HEK293 (cell line): ENCODE data around the gene KRTAP10-1.

Source experiments
- CTCF ChIA-PET: fragments of 350-600 bp; formaldehyde crosslinking; extraction: SDS; loops from one replicate; lab custom pipeline; 2021; ENCODE audit warnings: antibody characterized with exemption; lab: Yijun Ruan, JAX
- POLR2A ChIA-PET: fragments of 300-600 bp; formaldehyde crosslinking; extraction: SDS; loops from one replicate; lab custom pipeline; 2020; ENCODE audit warnings: antibody characterized with exemption, inconsistent platforms; lab: Yijun Ruan, JAX
- H3K27ac ChIP-seq: fragments of 200-500 bp; sonication (Bioruptor generic); 2 replicates; pipeline ENCODE4 v1.5.1; 2014; ENCODE audit warnings: low read depth, low read length, control low read depth, inconsistent platforms; ENCODE audit errors: extremely low read depth
- H3K36me3 ChIP-seq, 2 experiments: fragments of 200-500 bp in 1 of 2; sonication (Bioruptor generic) in 1 of 2; 1 replicate in 1 of 2; 2 replicates in 1 of 2; pipeline ENCODE4 v1.5.1; 2014 to 2017; ENCODE audit warnings: inconsistent platforms in 2 of 2, low read length in 2 of 2; ENCODE audit not compliant: control insufficient read depth in 2 of 2, insufficient read depth in 1 of 2
- H3K4me1 ChIP-seq: fragments of 200-500 bp; sonication (Bioruptor generic); 2 replicates; pipeline ENCODE4 v1.5.1; 2014; ENCODE audit warnings: mild to moderate bottlenecking, low read length, inconsistent platforms; ENCODE audit not compliant: control insufficient read depth, insufficient read depth
- H3K4me3 ChIP-seq: 2 replicates; pipeline ENCODE4 v1.5.1; 2011; ENCODE audit warnings: low read depth, mild to moderate bottlenecking, control low read depth, low read length, moderate library complexity
- H3K9me3 ChIP-seq: fragments of 200-500 bp; sonication (Bioruptor generic); 2 replicates; pipeline ENCODE4 v1.5.1; 2014; ENCODE audit warnings: low read depth, low read length, inconsistent platforms; ENCODE audit not compliant: control insufficient read depth, insufficient read depth
- FEZF1 ChIP-seq: fragments of 450-650 bp; formaldehyde crosslinking; IDR thresholded peaks from 2 replicates; pipeline ENCODE4 v1.5.1; 2016; ENCODE audit warnings: missing biosample characterization, missing genetic modification characterization
- KLF1 ChIP-seq: fragments of 450-650 bp; formaldehyde crosslinking; IDR thresholded peaks from 2 replicates; pipeline ENCODE4 v1.5.1; 2016; ENCODE audit warnings: missing biosample characterization, missing genetic modification characterization
- KLF10 ChIP-seq: fragments of 450-650 bp; IDR thresholded peaks from 2 replicates; pipeline ENCODE4 v1.5.1; 2018; ENCODE audit warnings: missing biosample characterization, mild to moderate bottlenecking, missing genetic modification characterization
- KLF17 ChIP-seq: fragments of 450-650 bp; formaldehyde crosslinking; IDR thresholded peaks from 2 replicates; pipeline ENCODE4 v1.5.1; 2016; ENCODE audit warnings: missing biosample characterization, missing genetic modification characterization
- ZBTB17 ChIP-seq: fragments of 450-650 bp; formaldehyde crosslinking; IDR thresholded peaks from 2 replicates; pipeline ENCODE4 v1.5.1; 2016; ENCODE audit warnings: missing biosample characterization, missing genetic modification characterization
- ZBTB21 ChIP-seq: fragments of 450-650 bp; formaldehyde crosslinking; IDR thresholded peaks from 2 replicates; pipeline ENCODE4 v1.5.1; 2017; ENCODE audit warnings: missing biosample characterization, missing genetic modification characterization
- ZFP69B ChIP-seq: fragments of 450-650 bp; formaldehyde crosslinking; IDR thresholded peaks from 2 replicates; pipeline ENCODE4 v1.5.1; 2016; ENCODE audit warnings: missing biosample characterization, missing genetic modification characterization
- ZNF114 ChIP-seq: fragments of 450-650 bp; formaldehyde crosslinking; IDR thresholded peaks from 2 replicates; pipeline ENCODE4 v1.5.0; 2017; ENCODE audit warnings: missing biosample characterization, missing genetic modification characterization
- ZNF223 ChIP-seq: fragments of 450-650 bp; formaldehyde crosslinking; IDR thresholded peaks from 2 replicates; pipeline ENCODE4 v1.5.1; 2016; ENCODE audit warnings: missing biosample characterization, missing genetic modification characterization
- ZNF248 ChIP-seq: fragments of 450-650 bp; formaldehyde crosslinking; IDR thresholded peaks from 2 replicates; pipeline ENCODE4 v1.5.1; 2017; ENCODE audit warnings: missing biosample characterization, missing genetic modification characterization
- ZNF292 ChIP-seq: fragments of 450-650 bp; formaldehyde crosslinking; IDR thresholded peaks from 2 replicates; pipeline ENCODE4 v1.5.1; 2016; ENCODE audit warnings: low read depth, missing biosample characterization, missing genetic modification characterization, borderline replicate concordance
- ZNF518A ChIP-seq: fragments of 450-650 bp; formaldehyde crosslinking; conservative IDR thresholded peaks from 2 replicates; pipeline ENCODE4 v1.5.1; 2016; ENCODE audit warnings: low read depth, missing biosample characterization, missing genetic modification characterization
- ZNF548 ChIP-seq: fragments of 450-650 bp; formaldehyde crosslinking; IDR thresholded peaks from 2 replicates; pipeline ENCODE4 v1.5.1; 2016; ENCODE audit warnings: missing biosample characterization, missing genetic modification characterization
- ZNF549 ChIP-seq: fragments of 450-650 bp; IDR thresholded peaks from 2 replicates; pipeline ENCODE4 v1.5.1; 2018; ENCODE audit warnings: missing biosample characterization, missing genetic modification characterization, mild to moderate bottlenecking, inconsistent platforms, moderate library complexity
- ZNF571 ChIP-seq: fragments of 450-650 bp; formaldehyde crosslinking; IDR thresholded peaks from 2 replicates; pipeline ENCODE4 v1.5.0; 2017; ENCODE audit warnings: missing biosample characterization, missing genetic modification characterization
- ZNF624 ChIP-seq: fragments of 450-650 bp; formaldehyde crosslinking; IDR thresholded peaks from 2 replicates; pipeline ENCODE4 v1.5.1; 2017; ENCODE audit warnings: missing biosample characterization, missing genetic modification characterization
- ZNF677 ChIP-seq: fragments of 450-650 bp; IDR thresholded peaks from 2 replicates; pipeline ENCODE4 v1.5.0; 2018; ENCODE audit warnings: missing biosample characterization, mild to moderate bottlenecking, missing genetic modification characterization, moderate library complexity
- ZNF704 ChIP-seq: fragments of 450-650 bp; formaldehyde crosslinking; IDR thresholded peaks from 2 replicates; pipeline ENCODE4 v1.5.1; 2016; ENCODE audit warnings: missing biosample characterization, missing genetic modification characterization
- ZNF707 ChIP-seq: fragments of 450-650 bp; formaldehyde crosslinking; IDR thresholded peaks from 2 replicates; pipeline ENCODE4 v1.5.1; 2016; ENCODE audit warnings: missing biosample characterization, missing genetic modification characterization
- ZNF843 ChIP-seq: fragments of 450-650 bp; formaldehyde crosslinking; IDR thresholded peaks from 2 replicates; pipeline ENCODE4 v1.5.1; 2016; ENCODE audit warnings: missing biosample characterization, missing genetic modification characterization
- ZXDB ChIP-seq: fragments of 450-650 bp; formaldehyde crosslinking; IDR thresholded peaks from 2 replicates; pipeline ENCODE4 v1.5.1; 2016; ENCODE audit warnings: missing biosample characterization, missing genetic modification characterization
- TF ChIP-seq, protein P1 (sequence below): fragments of 450-650 bp; formaldehyde crosslinking; IDR thresholded peaks from 2 replicates; pipeline ENCODE4 v1.5.0; 2017; ENCODE audit warnings: missing biosample characterization, missing genetic modification characterization, borderline replicate concordance
- TF ChIP-seq, protein P2 (sequence below): fragments of 450-650 bp; formaldehyde crosslinking; IDR thresholded peaks from 2 replicates; pipeline ENCODE4 v1.5.1; 2016; ENCODE audit warnings: missing biosample characterization, missing genetic modification characterization

KRTAP10-1 gene

DNA sequence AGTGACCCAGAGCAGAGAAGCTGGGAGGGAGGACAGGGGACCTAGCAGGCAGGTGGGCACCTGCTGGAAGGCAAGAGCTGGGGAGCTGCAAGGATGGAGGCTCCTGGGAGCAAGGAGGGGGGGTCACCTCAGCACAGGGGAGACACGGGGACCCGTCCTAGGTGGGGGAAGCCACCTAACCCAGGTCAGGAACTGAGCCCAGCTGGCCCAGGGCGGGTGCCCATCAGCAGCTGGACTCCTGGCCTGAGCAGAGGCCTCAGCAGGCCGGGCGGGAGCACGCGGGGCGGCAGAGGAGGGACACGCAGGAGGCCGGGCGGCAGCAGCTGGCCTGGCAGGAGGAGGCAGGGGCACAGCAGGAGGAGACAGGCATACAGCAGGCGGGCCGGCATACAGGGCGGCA is 949 bp downstream of the KRTAP10-1 start (continued):
- no peak for TF ChIP-seq ZNF518A (tag by site-specific recombination)
- TF ChIP-seq, protein P1, sequence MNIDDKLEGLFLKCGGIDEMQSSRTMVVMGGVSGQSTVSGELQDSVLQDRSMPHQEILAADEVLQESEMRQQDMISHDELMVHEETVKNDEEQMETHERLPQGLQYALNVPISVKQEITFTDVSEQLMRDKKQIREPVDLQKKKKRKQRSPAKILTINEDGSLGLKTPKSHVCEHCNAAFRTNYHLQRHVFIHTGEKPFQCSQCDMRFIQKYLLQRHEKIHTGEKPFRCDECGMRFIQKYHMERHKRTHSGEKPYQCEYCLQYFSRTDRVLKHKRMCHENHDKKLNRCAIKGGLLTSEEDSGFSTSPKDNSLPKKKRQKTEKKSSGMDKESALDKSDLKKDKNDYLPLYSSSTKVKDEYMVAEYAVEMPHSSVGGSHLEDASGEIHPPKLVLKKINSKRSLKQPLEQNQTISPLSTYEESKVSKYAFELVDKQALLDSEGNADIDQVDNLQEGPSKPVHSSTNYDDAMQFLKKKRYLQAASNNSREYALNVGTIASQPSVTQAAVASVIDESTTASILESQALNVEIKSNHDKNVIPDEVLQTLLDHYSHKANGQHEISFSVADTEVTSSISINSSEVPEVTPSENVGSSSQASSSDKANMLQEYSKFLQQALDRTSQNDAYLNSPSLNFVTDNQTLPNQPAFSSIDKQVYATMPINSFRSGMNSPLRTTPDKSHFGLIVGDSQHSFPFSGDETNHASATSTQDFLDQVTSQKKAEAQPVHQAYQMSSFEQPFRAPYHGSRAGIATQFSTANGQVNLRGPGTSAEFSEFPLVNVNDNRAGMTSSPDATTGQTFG (tag by site-specific recombination) = no peak
- no peak for TF ChIP-seq FEZF1 (tag by site-specific recombination)
- TF ChIP-seq ZNF624 (tag by site-specific recombination) = no peak
- no peak for TF ChIP-seq ZNF843
- TF ChIP-seq KLF10 (tag by site-specific recombination) = no peak
- TF ChIP-seq ZNF549 (tag by site-specific recombination) = no peak
- TF ChIP-seq KLF1 (tag by site-specific recombination) = no peak
- no peak for TF ChIP-seq KLF17 (tag by site-specific recombination)
- TF ChIP-seq, protein P2, sequence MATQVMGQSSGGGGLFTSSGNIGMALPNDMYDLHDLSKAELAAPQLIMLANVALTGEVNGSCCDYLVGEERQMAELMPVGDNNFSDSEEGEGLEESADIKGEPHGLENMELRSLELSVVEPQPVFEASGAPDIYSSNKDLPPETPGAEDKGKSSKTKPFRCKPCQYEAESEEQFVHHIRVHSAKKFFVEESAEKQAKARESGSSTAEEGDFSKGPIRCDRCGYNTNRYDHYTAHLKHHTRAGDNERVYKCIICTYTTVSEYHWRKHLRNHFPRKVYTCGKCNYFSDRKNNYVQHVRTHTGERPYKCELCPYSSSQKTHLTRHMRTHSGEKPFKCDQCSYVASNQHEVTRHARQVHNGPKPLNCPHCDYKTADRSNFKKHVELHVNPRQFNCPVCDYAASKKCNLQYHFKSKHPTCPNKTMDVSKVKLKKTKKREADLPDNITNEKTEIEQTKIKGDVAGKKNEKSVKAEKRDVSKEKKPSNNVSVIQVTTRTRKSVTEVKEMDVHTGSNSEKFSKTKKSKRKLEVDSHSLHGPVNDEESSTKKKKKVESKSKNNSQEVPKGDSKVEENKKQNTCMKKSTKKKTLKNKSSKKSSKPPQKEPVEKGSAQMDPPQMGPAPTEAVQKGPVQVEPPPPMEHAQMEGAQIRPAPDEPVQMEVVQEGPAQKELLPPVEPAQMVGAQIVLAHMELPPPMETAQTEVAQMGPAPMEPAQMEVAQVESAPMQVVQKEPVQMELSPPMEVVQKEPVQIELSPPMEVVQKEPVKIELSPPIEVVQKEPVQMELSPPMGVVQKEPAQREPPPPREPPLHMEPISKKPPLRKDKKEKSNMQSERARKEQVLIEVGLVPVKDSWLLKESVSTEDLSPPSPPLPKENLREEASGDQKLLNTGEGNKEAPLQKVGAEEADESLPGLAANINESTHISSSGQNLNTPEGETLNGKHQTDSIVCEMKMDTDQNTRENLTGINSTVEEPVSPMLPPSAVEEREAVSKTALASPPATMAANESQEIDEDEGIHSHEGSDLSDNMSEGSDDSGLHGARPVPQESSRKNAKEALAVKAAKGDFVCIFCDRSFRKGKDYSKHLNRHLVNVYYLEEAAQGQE (tag by site-specific recombination) = no peak
- TF ChIP-seq, all 188 proteins: peak for 0

GRCh38 chr21:44537930-44538911 is 1.8 kb downstream of the KRTAP10-1 start:
- Histone ChIP-seq H3K36me3 (no peaks in the 10 kb centered on the region), H3K4me3 (no peak overlapping the region), H3K9me3 (no peaks in the 10 kb centered on the region)
- TF ChIP-seq ZNF248 (no peak), ZNF114 (no peak), ZNF707 (tag by site-specific recombination) (no peak), ZNF223 (tag by site-specific recombination) (no peak), ZBTB17 (no peak), ZNF571 (no peak), ZFP69B (tag by site-specific recombination) (no peak), ZXDB (tag by site-specific recombination) (no peak), ZNF704 (tag by site-specific recombination) (no peak), ZBTB21 (no peak), ZNF292 (no peak), ZNF548 (tag by site-specific recombination) (no peak), ZNF677 (no peak)

More at GRCh38 chr21:44537930-44538911, 1.8 kb downstream of the KRTAP10-1 start:
- no peaks in the 10 kb centered on the region for H3K4me1 ChIP-seq
- ChIA-PET CTCF (no interaction called here), POLR2A (no interaction called here)
- no peak overlapping the region for H3K27ac ChIP-seq
